HEK293 (cell line): Measurements from ENCODE around the gene FAM171A2.

Source experiments
- CTCF ChIA-PET: fragments of 350-600 bp; formaldehyde crosslinking; extraction: SDS; loops from one replicate; lab custom pipeline; 2021; ENCODE audit warnings: antibody characterized with exemption; lab: Yijun Ruan, JAX
- POLR2A ChIA-PET: fragments of 300-600 bp; formaldehyde crosslinking; extraction: SDS; loops from one replicate; lab custom pipeline; 2020; ENCODE audit warnings: antibody characterized with exemption, inconsistent platforms; lab: Yijun Ruan, JAX
- H3K27ac ChIP-seq: fragments of 200-500 bp; sonication (Bioruptor generic); 2 replicates; pipeline ENCODE4 v1.5.1; 2014; ENCODE audit warnings: low read depth, low read length, control low read depth, inconsistent platforms; ENCODE audit errors: extremely low read depth
- H3K36me3 ChIP-seq, 2 experiments: fragments of 200-500 bp in 1 of 2; sonication (Bioruptor generic) in 1 of 2; 1 replicate in 1 of 2; 2 replicates in 1 of 2; pipeline ENCODE4 v1.5.1; 2014 to 2017; ENCODE audit warnings: inconsistent platforms in 2 of 2, low read length in 2 of 2; ENCODE audit not compliant: control insufficient read depth in 2 of 2, insufficient read depth in 1 of 2
- H3K4me1 ChIP-seq: fragments of 200-500 bp; sonication (Bioruptor generic); 2 replicates; pipeline ENCODE4 v1.5.1; 2014; ENCODE audit warnings: mild to moderate bottlenecking, low read length, inconsistent platforms; ENCODE audit not compliant: control insufficient read depth, insufficient read depth
- H3K4me3 ChIP-seq: 2 replicates; pipeline ENCODE4 v1.5.1; 2011; ENCODE audit warnings: low read depth, mild to moderate bottlenecking, control low read depth, low read length, moderate library complexity
- H3K9me3 ChIP-seq: fragments of 200-500 bp; sonication (Bioruptor generic); 2 replicates; pipeline ENCODE4 v1.5.1; 2014; ENCODE audit warnings: low read depth, low read length, inconsistent platforms; ENCODE audit not compliant: control insufficient read depth, insufficient read depth
- EGR2 ChIP-seq: fragments of 450-650 bp; formaldehyde crosslinking; IDR thresholded peaks from 2 replicates; pipeline ENCODE4 v1.5.1; 2016; ENCODE audit warnings: low read depth, missing biosample characterization, missing genetic modification characterization
- FEZF1 ChIP-seq: fragments of 450-650 bp; formaldehyde crosslinking; IDR thresholded peaks from 2 replicates; pipeline ENCODE4 v1.5.1; 2016; ENCODE audit warnings: missing biosample characterization, missing genetic modification characterization
- KLF8 ChIP-seq: fragments of 450-650 bp; formaldehyde crosslinking; IDR thresholded peaks from 2 replicates; pipeline ENCODE4 v1.5.1; 2016; ENCODE audit warnings: missing biosample characterization, missing genetic modification characterization
- MEIS1 ChIP-seq: sonication (generic); formaldehyde crosslinking; IDR thresholded peaks from 2 replicates; pipeline ENCODE4 v1.8.1; 2022; ENCODE audit warnings: missing genetic modification reagents, mild to moderate bottlenecking, borderline replicate concordance
- SCRT2 ChIP-seq: fragments of 450-650 bp; formaldehyde crosslinking; IDR thresholded peaks from 2 replicates; pipeline ENCODE4 v1.5.1; 2016; ENCODE audit warnings: missing biosample characterization, missing genetic modification characterization
- ZBTB20 ChIP-seq: fragments of 450-650 bp; formaldehyde crosslinking; IDR thresholded peaks from 2 replicates; pipeline ENCODE4 v1.5.1; 2016; ENCODE audit warnings: missing biosample characterization, missing genetic modification characterization
- ZFP37 ChIP-seq: fragments of 450-650 bp; formaldehyde crosslinking; IDR thresholded peaks from 2 replicates; pipeline ENCODE4 v1.5.1; 2016; ENCODE audit warnings: missing biosample characterization, missing genetic modification characterization
- ZNF24 ChIP-seq: fragments of 450-650 bp; formaldehyde crosslinking; IDR thresholded peaks from 2 replicates; pipeline ENCODE4 v1.5.1; 2016; ENCODE audit warnings: missing biosample characterization, missing genetic modification characterization
- ZNF747 ChIP-seq: fragments of 450-650 bp; formaldehyde crosslinking; IDR thresholded peaks from 2 replicates; pipeline ENCODE4 v1.5.1; 2016; ENCODE audit warnings: missing biosample characterization, missing genetic modification characterization
- TF ChIP-seq, protein P1 (sequence below): fragments of 450-650 bp; formaldehyde crosslinking; conservative IDR thresholded peaks from 2 replicates; pipeline ENCODE4 v1.5.1; 2016; ENCODE audit warnings: low read depth, missing biosample characterization, missing genetic modification characterization
- TF ChIP-seq, protein P2 (sequence below): fragments of 450-650 bp; formaldehyde crosslinking; IDR thresholded peaks from 2 replicates; pipeline ENCODE4 v1.5.1; 2016; ENCODE audit warnings: missing biosample characterization, missing genetic modification characterization
- TF ChIP-seq, protein P3 (sequence below): fragments of 450-650 bp; formaldehyde crosslinking; IDR thresholded peaks from 2 replicates; pipeline ENCODE4 v1.5.1; 2016; ENCODE audit warnings: missing biosample characterization, missing genetic modification characterization

Gene FAM171A2

DNA sequence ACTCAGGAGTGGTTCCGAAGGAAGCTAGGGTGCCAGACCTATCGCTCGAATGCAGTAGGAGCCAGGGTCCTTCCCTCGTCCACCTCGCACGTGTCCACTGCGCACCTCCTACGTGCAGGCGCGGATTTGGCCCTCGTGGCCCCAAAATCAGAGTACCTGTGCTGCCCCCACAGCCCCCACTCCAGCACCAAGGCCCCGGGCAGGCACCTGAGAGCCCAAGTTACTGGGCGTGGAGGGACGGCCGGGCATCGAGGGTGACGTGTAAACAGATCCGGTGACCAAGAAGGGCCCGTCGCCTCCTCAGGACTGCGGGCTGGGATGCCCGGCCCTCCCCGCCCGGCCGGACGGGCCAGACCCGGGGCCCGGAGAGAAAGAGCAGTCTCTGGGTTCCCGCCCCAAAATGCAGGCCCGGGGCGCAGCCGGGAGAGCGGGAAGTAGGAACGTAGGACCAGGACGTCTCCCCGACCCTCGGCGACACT, 39.5 kb downstream of the FAM171A2 start (continued):
- TF ChIP-seq, protein P1, sequence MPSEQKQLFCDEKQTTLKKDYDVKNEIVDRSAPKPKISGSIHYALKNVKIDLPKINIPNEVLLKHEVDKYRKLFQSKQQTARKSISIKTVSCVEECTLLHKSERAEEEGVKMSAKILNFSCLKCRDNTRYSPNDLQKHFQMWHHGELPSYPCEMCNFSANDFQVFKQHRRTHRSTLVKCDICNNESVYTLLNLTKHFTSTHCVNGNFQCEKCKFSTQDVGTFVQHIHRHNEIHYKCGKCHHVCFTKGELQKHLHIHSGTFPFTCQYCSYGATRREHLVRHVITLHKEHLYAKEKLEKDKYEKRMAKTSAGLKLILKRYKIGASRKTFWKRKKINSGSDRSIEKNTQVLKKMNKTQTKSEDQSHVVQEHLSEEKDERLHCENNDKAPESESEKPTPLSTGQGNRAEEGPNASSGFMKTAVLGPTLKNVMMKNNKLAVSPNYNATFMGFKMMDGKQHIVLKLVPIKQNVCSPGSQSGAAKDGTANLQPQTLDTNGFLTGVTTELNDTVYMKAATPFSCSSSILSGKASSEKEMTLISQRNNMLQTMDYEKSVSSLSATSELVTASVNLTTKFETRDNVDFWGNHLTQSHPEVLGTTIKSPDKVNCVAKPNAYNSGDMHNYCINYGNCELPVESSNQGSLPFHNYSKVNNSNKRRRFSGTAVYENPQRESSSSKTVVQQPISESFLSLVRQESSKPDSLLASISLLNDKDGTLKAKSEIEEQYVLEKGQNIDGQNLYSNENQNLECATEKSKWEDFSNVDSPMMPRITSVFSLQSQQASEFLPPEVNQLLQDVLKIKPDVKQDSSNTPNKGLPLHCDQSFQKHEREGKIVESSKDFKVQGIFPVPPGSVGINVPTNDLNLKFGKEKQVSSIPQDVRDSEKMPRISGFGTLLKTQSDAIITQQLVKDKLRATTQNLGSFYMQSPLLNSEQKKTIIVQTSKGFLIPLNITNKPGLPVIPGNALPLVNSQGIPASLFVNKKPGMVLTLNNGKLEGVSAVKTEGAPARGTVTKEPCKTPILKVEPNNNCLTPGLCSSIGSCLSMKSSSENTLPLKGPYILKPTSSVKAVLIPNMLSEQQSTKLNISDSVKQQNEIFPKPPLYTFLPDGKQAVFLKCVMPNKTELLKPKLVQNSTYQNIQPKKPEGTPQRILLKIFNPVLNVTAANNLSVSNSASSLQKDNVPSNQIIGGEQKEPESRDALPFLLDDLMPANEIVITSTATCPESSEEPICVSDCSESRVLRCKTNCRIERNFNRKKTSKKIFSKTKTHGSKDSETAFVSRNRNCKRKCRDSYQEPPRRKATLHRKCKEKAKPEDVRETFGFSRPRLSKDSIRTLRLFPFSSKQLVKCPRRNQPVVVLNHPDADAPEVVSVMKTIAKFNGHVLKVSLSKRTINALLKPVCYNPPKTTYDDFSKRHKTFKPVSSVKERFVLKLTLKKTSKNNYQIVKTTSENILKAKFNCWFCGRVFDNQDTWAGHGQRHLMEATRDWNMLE (tag by site-specific recombination), result no peak
- TF ChIP-seq ZNF24 (tag by site-specific recombination) (no peak), ZFP37 (0 out of 2 replicates have a peak, but pooled peaks have one; percentile 41), ZBTB20 (tag by site-specific recombination) (0 out of 2 replicates have a peak, but pooled peaks have one; percentile 31)
- TF ChIP-seq, protein P2, sequence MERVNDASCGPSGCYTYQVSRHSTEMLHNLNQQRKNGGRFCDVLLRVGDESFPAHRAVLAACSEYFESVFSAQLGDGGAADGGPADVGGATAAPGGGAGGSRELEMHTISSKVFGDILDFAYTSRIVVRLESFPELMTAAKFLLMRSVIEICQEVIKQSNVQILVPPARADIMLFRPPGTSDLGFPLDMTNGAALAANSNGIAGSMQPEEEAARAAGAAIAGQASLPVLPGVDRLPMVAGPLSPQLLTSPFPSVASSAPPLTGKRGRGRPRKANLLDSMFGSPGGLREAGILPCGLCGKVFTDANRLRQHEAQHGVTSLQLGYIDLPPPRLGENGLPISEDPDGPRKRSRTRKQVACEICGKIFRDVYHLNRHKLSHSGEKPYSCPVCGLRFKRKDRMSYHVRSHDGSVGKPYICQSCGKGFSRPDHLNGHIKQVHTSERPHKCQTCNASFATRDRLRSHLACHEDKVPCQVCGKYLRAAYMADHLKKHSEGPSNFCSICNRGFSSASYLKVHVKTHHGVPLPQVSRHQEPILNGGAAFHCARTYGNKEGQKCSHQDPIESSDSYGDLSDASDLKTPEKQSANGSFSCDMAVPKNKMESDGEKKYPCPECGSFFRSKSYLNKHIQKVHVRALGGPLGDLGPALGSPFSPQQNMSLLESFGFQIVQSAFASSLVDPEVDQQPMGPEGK, result peak; percentile 61

DNA sequence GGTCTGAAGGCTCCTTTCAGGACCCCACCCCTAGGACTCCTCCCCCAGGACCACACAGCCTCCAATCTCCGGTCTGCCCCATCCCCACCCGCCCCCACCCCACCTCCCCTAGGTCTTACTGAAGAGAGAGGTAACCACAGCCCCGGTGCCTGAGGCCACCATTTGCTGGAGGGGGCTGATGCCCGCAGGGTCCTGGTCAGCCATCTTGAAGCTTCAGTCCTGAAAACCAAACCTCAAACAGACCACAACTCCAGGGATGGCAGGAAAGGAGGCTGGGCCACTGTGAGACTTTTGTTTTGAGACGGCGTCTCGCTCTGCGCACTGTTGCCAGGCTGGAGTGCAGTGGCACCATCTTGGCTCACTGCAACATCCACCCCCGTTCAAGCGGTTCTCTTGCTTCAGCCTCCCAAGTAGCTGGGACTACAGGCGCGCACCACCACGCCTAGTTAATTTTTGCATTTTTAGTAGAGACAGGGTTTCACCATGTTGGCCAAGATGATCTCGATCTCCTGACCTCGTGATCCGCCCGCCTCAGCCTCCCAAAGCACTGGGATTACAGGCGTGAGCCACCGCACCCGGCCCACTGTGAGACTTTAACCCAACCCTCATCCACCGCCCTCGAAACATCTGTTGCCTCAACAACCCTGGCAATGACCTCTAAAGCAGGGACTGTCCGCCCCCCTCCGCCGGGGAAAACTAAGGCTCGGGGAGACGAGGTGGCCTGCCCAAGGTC, 40.1 kb downstream of the FAM171A2 start:
- H3K36me3 ChIP-seq, result peaks cover 3 to 42% of the 10 kb centered on the region in 2 experiments; a peak in 2 of 3 replicates
- peak overlapping the region; percentile 56; the same call in 1 of the 2 replicates for H3K27ac ChIP-seq
- H3K9me3 ChIP-seq, result no peaks in the 10 kb centered on the region
- H3K4me1 ChIP-seq, result 0 out of 2 replicates have a peak, but pooled peaks cover 3% of the 10 kb centered on the region
- CTCF ChIA-PET, result interaction anchor here (0.9 to 1.8 kb wide), 5 partner anchors 15 to 120 kb away, joined by 3 to 5 read pairs (median 4); partner anchors contain the start of gene GRN
- H3K4me3 ChIP-seq, result peak overlapping the region; percentile 88
- peak; percentile 50 for TF ChIP-seq SCRT2 (tag by site-specific recombination)
- no peak for TF ChIP-seq FEZF1 (tag by site-specific recombination)
- TF ChIP-seq KLF8 (tag by site-specific recombination), result 0 out of 2 replicates have a peak, but pooled peaks have one; percentile 13
- TF ChIP-seq EGR2 (tag by site-specific recombination), result no peak; the same call in 1 of the 2 replicates
- POLR2A ChIA-PET, result interaction anchor here (0.5 to 2.4 kb wide), 9 partner anchors 8 to 279 kb away, joined by 3 to 11 read pairs (median 7); partner anchors contain the start of gene UBTF

DNA sequence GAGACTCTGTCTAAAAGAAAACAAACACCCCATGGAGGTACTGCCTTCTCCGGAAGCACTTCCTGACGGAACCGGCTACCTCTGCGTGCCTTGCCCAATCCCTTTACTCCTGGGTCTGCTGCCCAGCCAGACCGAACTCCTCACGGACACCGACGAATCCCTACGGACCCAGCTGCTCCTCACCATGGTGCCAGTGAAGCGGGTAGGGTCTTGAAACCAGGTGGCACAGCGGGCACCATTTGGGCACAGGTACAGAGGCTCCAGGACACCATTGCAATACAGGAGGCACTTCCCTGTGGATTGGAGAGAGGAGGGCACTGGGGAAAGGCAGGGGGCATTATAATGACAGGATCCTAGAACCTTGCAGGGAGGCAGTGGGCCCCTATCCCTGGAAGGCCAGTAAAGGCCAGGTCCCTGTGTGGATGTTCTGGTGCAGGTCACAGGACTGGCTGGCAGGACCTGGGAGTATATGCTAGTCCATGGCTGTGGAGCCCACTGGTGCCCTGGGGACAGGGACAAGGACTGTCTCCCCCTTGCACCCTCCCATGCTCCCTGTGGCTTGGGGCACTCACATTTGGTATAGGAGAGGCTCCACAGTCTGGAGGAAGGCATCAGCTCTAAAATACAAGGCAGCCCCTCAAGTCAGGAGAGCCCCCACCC, 41.3 kb downstream of the FAM171A2 start:
- POLR2A ChIA-PET, result interaction anchor here (0.7 to 2.1 kb wide), 2 partner anchors 101 to 280 kb away, joined by 4 to 7 read pairs; no protein-coding TSS in a partner anchor
- CTCF ChIA-PET, result interaction anchor here (0.6 to 1.3 kb wide), 2 partner anchors 9 to 105 kb away, joined by 3 to 8 read pairs; no protein-coding TSS in a partner anchor

More for the DNA sequence above, 41.3 kb downstream of the FAM171A2 start:
- Histone ChIP-seq H3K4me1 (0 out of 2 replicates have a peak, but pooled peaks cover 3% of the 10 kb centered on the region), H3K36me3 (peaks cover 3 to 42% of the 10 kb centered on the region in 2 experiments; a peak in 2 of 3 replicates), H3K4me3 (no peak overlapping the region), H3K27ac (no peak overlapping the region)
- TF ChIP-seq ZNF747 (tag by site-specific recombination), result no peak
- TF ChIP-seq, protein P3, sequence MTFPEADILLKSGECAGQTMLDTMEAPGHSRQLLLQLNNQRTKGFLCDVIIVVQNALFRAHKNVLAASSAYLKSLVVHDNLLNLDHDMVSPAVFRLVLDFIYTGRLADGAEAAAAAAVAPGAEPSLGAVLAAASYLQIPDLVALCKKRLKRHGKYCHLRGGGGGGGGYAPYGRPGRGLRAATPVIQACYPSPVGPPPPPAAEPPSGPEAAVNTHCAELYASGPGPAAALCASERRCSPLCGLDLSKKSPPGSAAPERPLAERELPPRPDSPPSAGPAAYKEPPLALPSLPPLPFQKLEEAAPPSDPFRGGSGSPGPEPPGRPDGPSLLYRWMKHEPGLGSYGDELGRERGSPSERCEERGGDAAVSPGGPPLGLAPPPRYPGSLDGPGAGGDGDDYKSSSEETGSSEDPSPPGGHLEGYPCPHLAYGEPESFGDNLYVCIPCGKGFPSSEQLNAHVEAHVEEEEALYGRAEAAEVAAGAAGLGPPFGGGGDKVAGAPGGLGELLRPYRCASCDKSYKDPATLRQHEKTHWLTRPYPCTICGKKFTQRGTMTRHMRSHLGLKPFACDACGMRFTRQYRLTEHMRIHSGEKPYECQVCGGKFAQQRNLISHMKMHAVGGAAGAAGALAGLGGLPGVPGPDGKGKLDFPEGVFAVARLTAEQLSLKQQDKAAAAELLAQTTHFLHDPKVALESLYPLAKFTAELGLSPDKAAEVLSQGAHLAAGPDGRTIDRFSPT (tag by site-specific recombination), result peak; percentile 80
- no peak for TF ChIP-seq MEIS1 (CRISPR knock-in tag)
- TF ChIP-seq, all 188 proteins: peak for 1
- no peaks in the 10 kb centered on the region for H3K9me3 ChIP-seq
